Caco-2 (cell line): ENCODE data around the gene CLPTM1L. TPM values are rescaled to one million over a fixed set of nuclear protein-coding genes. Genes with fewer than 3 reads are reported as not detected.

Source experiments
- BruUV-seq: library from RNA; stranded (reverse); fragments of 400-500 nt; replicated peaks from 2 replicates; lab custom pipeline; 2021; lab: Mats Ljungman, UMichigan
- CTCF ChIA-PET: fragments of 300-600 bp; sonication (Branson Sonifier 250); formaldehyde crosslinking; loops from one replicate; lab custom pipeline; 2022; ENCODE audit warnings: antibody characterized with exemption; lab: Charles Lee
- POLR2A ChIA-PET: fragments of 300-600 bp; sonication (Branson Sonifier 250); formaldehyde crosslinking; loops from one replicate; lab custom pipeline; 2022; ENCODE audit warnings: antibody characterized with exemption; lab: Charles Lee
- DNase-seq, 2 experiments: peaks; one replicate each; pipeline versions ENCODE4 v3.0.0 to v3.0.0-alpha.2; 2020 to 2022
- H3K27me3 ChIP-seq: replicated peaks from 2 replicates; pipeline ENCODE4 v1.6.0; 2011; ENCODE audit warnings: low read length; ENCODE audit not compliant: control insufficient read depth, insufficient read depth
- H3K36me3 ChIP-seq: 2 replicates; pipeline ENCODE4 v1.5.1; 2011; ENCODE audit warnings: low read length; ENCODE audit not compliant: control insufficient read depth, insufficient read depth
- H3K4me1 ChIP-seq: fragments of 250-450 bp; sonication (Bioruptor Pico); 2 replicates; pipeline ENCODE4 v1.5.1; 2020; ENCODE audit warnings: mild to moderate bottlenecking
- H3K4me3 ChIP-seq: 2 replicates; pipeline ENCODE4 v1.5.1; 2011; ENCODE audit warnings: low read depth, mild to moderate bottlenecking, control low read depth, low read length
- H3K9me3 ChIP-seq: fragments of 250-450 bp; sonication (Bioruptor Pico); 2 replicates; pipeline ENCODE4 v1.5.1; 2020; ENCODE audit warnings: mild to moderate bottlenecking, moderate library complexity
- H3K27ac Mint-ChIP-seq: one replicate; pipeline ENCODE4 v1.8.0; 2022; ENCODE audit warnings: mixed read lengths; ENCODE audit not compliant: unreplicated experiment
- H3K27me3 Mint-ChIP-seq: one replicate; pipeline ENCODE4 v1.8.0; 2022; ENCODE audit warnings: mixed read lengths; ENCODE audit not compliant: insufficient read depth, unreplicated experiment
- H3K36me3 Mint-ChIP-seq: one replicate; pipeline ENCODE4 v1.8.0; 2022; ENCODE audit warnings: mild to moderate bottlenecking, mixed read lengths; ENCODE audit not compliant: insufficient read depth, unreplicated experiment
- H3K4me1 Mint-ChIP-seq: one replicate; pipeline ENCODE4 v1.8.0; 2022; ENCODE audit warnings: low read depth, mixed read lengths; ENCODE audit not compliant: unreplicated experiment
- H3K4me3 Mint-ChIP-seq: one replicate; pipeline ENCODE4 v1.8.0; 2022; ENCODE audit warnings: mild to moderate bottlenecking, moderate library complexity, mixed read lengths; ENCODE audit not compliant: unreplicated experiment
- H3K9me3 Mint-ChIP-seq: one replicate; pipeline ENCODE4 v1.8.0; 2022; ENCODE audit warnings: mixed read lengths; ENCODE audit not compliant: unreplicated experiment
- CTCF ChIP-seq, 2 experiments: fragments of 200-600 bp in 1 of 2; IDR thresholded peaks; 1 replicate in 1 of 2; 2 replicates in 1 of 2; pipeline versions ENCODE4 v1.5.1 to v1.8.0; 2011 to 2022; ENCODE audit warnings: antibody characterized with exemption in 1 of 2, control low read depth in 1 of 2, inconsistent platforms in 1 of 2, low read depth in 1 of 2, low read length in 1 of 2, mild to moderate bottlenecking in 1 of 2, moderate library complexity in 1 of 2; ENCODE audit not compliant: insufficient read depth in 1 of 2, severe bottlenecking in 1 of 2, unreplicated experiment in 1 of 2
- intact Hi-C: fragments of 100-400 bp; cut with micrococcal nuclease; formaldehyde crosslinking; loops from one replicate; pipeline ENCODE4 v1.10.0; 2022; ENCODE audit not compliant: unreplicated experiment
- total RNA-seq: library from RNA; stranded (reverse); gene quantifications from 2 replicates; pipeline ENCODE4 v1.2.3, GENCODE V29; 2022

Gene CLPTM1L
- total RNA-seq, 1 experiment from 2014 or later = 114 TPM

DNA sequence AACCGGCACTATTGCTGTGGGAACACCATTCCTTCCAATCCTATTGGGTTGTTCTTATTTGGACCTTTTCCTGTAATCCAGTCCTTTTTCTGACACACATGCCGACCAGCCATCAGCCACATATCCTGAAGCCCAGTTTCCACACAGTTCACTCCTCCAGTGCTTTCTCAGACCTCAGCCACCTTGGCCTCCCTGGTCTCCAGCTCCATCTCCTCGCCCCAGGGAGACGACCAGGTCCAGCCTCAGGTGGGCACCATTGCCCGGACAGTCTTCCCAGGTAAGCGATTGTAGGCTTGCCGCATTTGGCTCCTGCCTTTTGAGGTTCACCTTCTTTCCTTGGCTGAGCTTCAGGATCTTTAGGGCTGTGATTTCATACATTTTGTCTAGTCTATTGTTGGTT, 34.8 kb downstream of the CLPTM1L start:
- intact Hi-C loops = no loop called here
- Mint-ChIP-seq H3K4me1 (no peaks in the 10 kb centered on the region), H3K27me3 (no peaks in the 10 kb centered on the region), H3K4me3 (no peak overlapping the region), H3K27ac (no peak overlapping the region), H3K36me3 (no peaks in the 10 kb centered on the region), H3K9me3 (no peaks in the 10 kb centered on the region)
- Histone ChIP-seq H3K36me3 (no peaks in the 10 kb centered on the region; the same call in 1 of the 2 replicates), H3K4me3 (no peak overlapping the region), H3K4me1 (peaks cover 5% of the 10 kb centered on the region), H3K9me3 (no peaks in the 10 kb centered on the region; the same call in none of the 2 replicates), H3K27me3 (no peaks in the 10 kb centered on the region)
- DNase-seq = no peak
- TF ChIP-seq CTCF (IDR thresholded peaks at IDR 0.05; ENCODE audit: insufficient read depth in 1 of 2, low read depth in 1 of 2, low read length in 1 of 2, severe bottlenecking in 1 of 2, unreplicated experiment in 1 of 2) = no peak
- ChIA-PET CTCF (no interaction called here), POLR2A (no interaction called here)
- no TSS peak for BruUV-seq

DNA sequence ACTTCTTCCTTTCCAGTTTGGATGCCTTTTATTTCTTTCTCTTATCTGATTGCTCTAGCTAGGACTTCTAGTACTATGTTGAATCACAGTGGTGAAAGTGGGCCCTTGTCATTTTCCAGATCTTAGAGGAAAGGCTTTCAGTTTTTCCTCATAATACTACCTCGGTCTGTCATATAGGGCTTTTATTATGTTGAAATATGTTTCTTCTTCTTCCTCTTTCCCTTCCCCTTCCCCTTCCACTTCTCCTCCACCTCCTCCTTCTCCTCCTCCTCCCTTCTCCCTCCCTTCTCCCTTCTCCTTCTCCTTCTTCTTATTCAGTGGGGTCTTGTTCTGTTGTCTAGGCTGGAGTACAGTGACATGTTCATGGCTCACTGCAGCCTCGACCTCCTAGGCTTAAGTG, 40.9 kb downstream of the CLPTM1L start:
- Mint-ChIP-seq H3K36me3 (no peaks in the 10 kb centered on the region), H3K9me3 (no peaks in the 10 kb centered on the region), H3K27me3 (no peaks in the 10 kb centered on the region), H3K4me1 (no peaks in the 10 kb centered on the region), H3K4me3 (no peak overlapping the region), H3K27ac (no peak overlapping the region)
- Histone ChIP-seq H3K4me3 (no peak overlapping the region), H3K4me1 (no peaks in the 10 kb centered on the region), H3K27me3 (no peaks in the 10 kb centered on the region), H3K36me3 (no peaks in the 10 kb centered on the region), H3K9me3 (peaks cover 6% of the 10 kb centered on the region; the same call in 1 of the 2 replicates)
- intact Hi-C loops = no loop called here
- no peak for DNase-seq
- TF ChIP-seq CTCF (IDR thresholded peaks at IDR 0.05; ENCODE audit: insufficient read depth in 1 of 2, low read depth in 1 of 2, low read length in 1 of 2, severe bottlenecking in 1 of 2, unreplicated experiment in 1 of 2) = no peak
- CTCF ChIA-PET = no interaction called here
- POLR2A ChIA-PET = no interaction called here
- BruUV-seq = no TSS peak

DNA sequence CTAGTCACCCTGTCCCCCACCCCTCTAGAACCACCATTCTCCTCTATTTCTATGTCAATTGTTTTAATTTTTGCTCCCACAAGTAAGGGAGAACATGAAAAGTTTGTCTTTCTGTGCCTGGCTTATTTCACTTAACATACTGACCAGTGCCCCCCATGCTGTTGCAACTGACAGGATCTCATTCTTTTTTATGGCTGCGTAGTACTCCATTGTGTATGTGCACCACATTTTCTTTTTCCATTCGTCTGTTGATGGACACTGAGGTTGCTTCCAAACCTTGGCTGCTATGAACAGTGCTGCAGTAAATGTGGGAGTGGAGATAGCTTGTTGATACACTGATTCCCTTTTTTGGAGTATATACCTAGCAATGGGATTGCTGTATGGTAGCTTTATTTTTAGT, 42.6 kb downstream of the CLPTM1L start:
- Histone ChIP-seq H3K4me1 (no peaks in the 10 kb centered on the region), H3K9me3 (peaks cover 6% of the 10 kb centered on the region; the same call in 1 of the 2 replicates), H3K27me3 (no peaks in the 10 kb centered on the region), H3K36me3 (no peaks in the 10 kb centered on the region), H3K4me3 (no peak overlapping the region)
- H3K4me3 Mint-ChIP-seq = no peak overlapping the region
- no peaks in the 10 kb centered on the region for H3K27me3 Mint-ChIP-seq
- TF ChIP-seq CTCF (IDR thresholded peaks at IDR 0.05; ENCODE audit: insufficient read depth in 1 of 2, low read depth in 1 of 2, low read length in 1 of 2, severe bottlenecking in 1 of 2, unreplicated experiment in 1 of 2) = no peak
- H3K36me3 Mint-ChIP-seq = no peaks in the 10 kb centered on the region
- H3K9me3 Mint-ChIP-seq = no peaks in the 10 kb centered on the region
- no peak for DNase-seq
- BruUV-seq = no TSS peak
- H3K27ac Mint-ChIP-seq = no peak overlapping the region
- POLR2A ChIA-PET = no interaction called here
- CTCF ChIA-PET = no interaction called here
- no peaks in the 10 kb centered on the region for H3K4me1 Mint-ChIP-seq
- intact Hi-C loops = no loop called here
